Measurements from ENCODE around the gene LIG3. TPM values are rescaled to one million over a fixed set of nuclear protein-coding genes. Genes with fewer than 3 reads are reported as not detected.
"Not testable (repeated sequence)": the region's sequence is repeated elsewhere in the genome, so short reads cannot be mapped to it uniquely, and the experiment has no call there.

LIG3 gene
- total RNA-seq, 4 donors from 2014 or later: 25.0 to 36.3 (median 29.9) TPM

DNA sequence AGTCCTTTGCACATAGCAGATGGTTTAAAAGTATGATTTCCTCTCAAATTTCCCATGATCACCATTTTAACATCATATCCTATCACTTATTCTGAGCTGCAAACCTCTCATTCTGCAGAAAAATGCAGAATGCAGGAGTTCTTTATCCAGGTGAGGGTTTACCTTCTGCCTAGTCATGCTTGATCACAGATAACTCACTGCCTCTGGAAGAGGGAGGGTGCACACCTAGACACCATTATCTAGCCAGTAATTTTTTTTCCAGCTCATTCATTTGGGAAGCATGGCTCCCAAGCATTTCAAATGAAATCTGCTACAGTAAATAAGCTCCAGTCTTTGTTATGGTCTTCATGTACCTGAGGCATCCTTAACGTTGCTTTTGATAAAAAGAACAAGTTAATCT, 45.2 kb downstream of the LIG3 start:
- no peak for ATAC-seq
- Histone ChIP-seq H3K36me3 (peaks cover 0 to 33% of the 10 kb centered on the region in 2 donors), H3K27me3 (no peaks in the 10 kb centered on the region), H3K4me1 (peaks cover 0 to 27% (median 11%) of the 10 kb centered on the region in 3 donors), H3K4me3 (no peak overlapping the region), H3K9me3 (no peaks in the 10 kb centered on the region), H3K27ac (no peak overlapping the region)
- TF ChIP-seq EP300 (IDR thresholded peaks at IDR 0.05): no peak
- 100% methylated on average over 1 of the region's 1 CpG for WGBS, 2 donors (ENCODE audit: low coverage in 1 of 2)

DNA sequence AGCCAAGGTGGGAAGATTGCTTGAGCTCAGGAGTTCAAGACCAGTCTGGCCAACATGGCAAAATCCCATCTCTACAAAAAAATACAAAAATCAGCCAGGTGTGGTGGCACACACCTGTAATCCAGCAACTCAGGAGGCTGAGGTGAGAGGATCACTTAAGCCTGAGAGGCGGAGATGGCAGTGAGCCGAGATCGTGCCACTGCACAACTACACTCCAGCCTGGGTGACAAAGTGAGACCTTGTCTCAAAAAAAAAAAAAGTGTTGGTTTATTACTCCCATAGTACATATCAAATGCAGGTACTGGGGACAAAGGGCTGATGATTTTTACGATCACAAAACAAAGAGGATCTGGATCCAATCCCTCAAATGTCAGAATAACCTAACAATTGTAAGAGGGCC, 47.8 kb downstream of the LIG3 start:
- not testable (repeated sequence) for H3K4me3 ChIP-seq, H3K4me1 ChIP-seq, H3K27ac ChIP-seq, H3K9me3 ChIP-seq, H3K27me3 ChIP-seq, ATAC-seq
- WGBS, 2 donors (ENCODE audit: low coverage in 1 of 2): 74 to 97% methylated on average over 3 to 4 of the region's 4 CpGs
- peaks cover 0 to 25% of the 10 kb centered on the region in 2 donors for H3K36me3 ChIP-seq

DNA sequence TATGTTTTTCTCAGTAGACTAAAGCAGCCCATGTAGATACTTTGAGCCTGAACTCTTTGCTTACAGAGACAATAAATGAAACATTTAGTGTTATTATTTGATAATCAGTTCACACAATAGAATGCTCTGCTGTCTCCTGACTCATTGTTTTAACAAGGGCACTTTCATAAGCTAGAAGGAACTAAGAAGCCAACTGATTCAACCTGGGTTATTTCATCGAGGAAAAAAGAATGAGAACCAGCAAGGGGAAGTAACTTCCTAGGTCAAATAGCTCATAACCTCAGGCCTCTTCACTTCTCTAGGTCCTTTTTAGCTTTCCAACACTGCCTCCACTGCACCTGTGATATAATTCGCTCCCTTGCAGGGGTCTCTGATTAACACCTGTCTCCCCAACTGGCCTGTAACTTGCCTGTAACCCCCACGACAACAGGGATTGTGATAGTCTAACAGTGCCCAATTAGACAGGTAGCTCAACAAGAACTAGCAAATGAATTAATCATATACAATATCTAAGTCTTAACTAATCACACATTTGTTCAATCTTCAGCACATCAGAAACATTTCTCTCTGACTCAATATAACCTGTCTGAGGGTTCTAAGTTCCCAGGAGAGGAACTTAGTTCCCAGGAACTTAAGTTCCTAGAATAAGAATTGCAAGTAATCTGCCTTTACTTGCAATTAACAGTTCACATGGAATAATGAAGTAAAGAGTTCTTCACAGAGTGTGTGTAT, 48.4 kb downstream of the LIG3 start:
- Histone ChIP-seq H3K4me1 (no peaks in the 10 kb centered on the region), H3K27me3 (no peaks in the 10 kb centered on the region), H3K36me3 (peaks cover 0 to 25% of the 10 kb centered on the region in 2 donors), H3K4me3 (no peak overlapping the region), H3K27ac (no peak overlapping the region), H3K9me3 (no peaks in the 10 kb centered on the region)
- ATAC-seq: no peak
- 75 to 77% methylated on average over 3 of the region's 3 CpGs for WGBS, 2 donors (ENCODE audit: low coverage in 1 of 2)
- no peak for TF ChIP-seq EP300 (IDR thresholded peaks at IDR 0.05)
- TF ChIP-seq POLR2AphosphoS5 (IDR thresholded peaks at IDR 0.05): no peak
- TF ChIP-seq, protein P1, sequence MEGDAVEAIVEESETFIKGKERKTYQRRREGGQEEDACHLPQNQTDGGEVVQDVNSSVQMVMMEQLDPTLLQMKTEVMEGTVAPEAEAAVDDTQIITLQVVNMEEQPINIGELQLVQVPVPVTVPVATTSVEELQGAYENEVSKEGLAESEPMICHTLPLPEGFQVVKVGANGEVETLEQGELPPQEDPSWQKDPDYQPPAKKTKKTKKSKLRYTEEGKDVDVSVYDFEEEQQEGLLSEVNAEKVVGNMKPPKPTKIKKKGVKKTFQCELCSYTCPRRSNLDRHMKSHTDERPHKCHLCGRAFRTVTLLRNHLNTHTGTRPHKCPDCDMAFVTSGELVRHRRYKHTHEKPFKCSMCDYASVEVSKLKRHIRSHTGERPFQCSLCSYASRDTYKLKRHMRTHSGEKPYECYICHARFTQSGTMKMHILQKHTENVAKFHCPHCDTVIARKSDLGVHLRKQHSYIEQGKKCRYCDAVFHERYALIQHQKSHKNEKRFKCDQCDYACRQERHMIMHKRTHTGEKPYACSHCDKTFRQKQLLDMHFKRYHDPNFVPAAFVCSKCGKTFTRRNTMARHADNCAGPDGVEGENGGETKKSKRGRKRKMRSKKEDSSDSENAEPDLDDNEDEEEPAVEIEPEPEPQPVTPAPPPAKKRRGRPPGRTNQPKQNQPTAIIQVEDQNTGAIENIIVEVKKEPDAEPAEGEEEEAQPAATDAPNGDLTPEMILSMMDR (IDR thresholded peaks at IDR 0.05): no peak
- TF ChIP-seq POLR2A (IDR thresholded peaks at IDR 0.05): no peak

DNA sequence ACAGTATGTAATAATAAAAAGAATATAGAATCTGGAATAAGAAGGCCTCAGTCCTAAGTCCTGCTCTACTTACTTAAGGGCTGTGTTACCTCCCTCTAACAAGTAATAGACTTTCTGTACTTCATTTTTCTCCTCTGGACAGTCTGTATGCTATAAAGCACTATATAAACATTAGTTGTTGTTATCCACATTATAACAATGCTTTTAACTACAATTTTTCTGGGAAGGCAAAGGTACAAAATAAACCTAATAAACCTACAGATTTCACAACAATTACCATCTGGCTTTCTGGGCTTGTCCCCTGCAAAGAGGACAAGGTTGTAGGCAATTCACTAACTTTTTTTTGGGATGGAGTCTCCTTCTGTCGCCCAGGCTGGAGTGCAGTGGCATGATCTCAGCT, 50.5 kb downstream of the LIG3 start:
- no peaks in the 10 kb centered on the region for H3K9me3 ChIP-seq
- no peak overlapping the region for H3K27ac ChIP-seq
- H3K4me1 ChIP-seq: no peaks in the 10 kb centered on the region
- H3K27me3 ChIP-seq: no peaks in the 10 kb centered on the region
- no peak overlapping the region for H3K4me3 ChIP-seq
- H3K36me3 ChIP-seq: peaks cover 0 to 14% of the 10 kb centered on the region in 2 donors
- TF ChIP-seq EP300 (IDR thresholded peaks at IDR 0.05) (no peak), POLR2A (IDR thresholded peaks at IDR 0.05) (no peak), POLR2AphosphoS5 (IDR thresholded peaks at IDR 0.05) (no peak)
- TF ChIP-seq, protein P1 (IDR thresholded peaks at IDR 0.05): no peak
- 100% methylated on average over 1 of the region's 1 CpG; no CpG with 5 or more reads in 1 of the 2 donors for WGBS, 2 donors (ENCODE audit: low coverage in 1 of 2)
- ATAC-seq: no peak

DNA sequence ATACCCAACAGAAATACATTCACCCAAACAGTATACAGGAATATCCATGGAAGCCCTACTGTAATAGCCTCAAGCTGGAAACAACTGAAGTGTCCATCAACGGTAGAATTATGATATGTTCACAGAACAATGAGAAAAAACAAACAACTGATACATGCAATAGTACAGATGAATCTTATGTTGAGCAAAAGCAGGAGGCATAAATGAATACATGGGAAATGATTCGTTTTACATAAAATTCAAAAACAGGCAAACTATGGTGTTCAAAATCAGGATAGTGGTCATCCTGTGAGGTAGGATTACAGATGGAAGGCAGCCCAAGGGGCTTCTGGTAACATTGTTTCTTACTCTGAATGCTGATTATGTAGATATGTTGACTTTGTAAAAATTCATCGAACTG, 58.1 kb downstream of the LIG3 start:
- no peak for ATAC-seq
- WGBS, 2 donors (ENCODE audit: low coverage in 1 of 2): 87 to 92% methylated on average over 3 of the region's 3 CpGs
- H3K27me3 ChIP-seq: no peaks in the 10 kb centered on the region
- TF ChIP-seq, protein P1 (IDR thresholded peaks at IDR 0.05): no peak
- TF ChIP-seq POLR2A (IDR thresholded peaks at IDR 0.05) (no peak), EP300 (IDR thresholded peaks at IDR 0.05) (no peak), POLR2AphosphoS5 (IDR thresholded peaks at IDR 0.05) (no peak)
- no peak overlapping the region for H3K27ac ChIP-seq
- H3K36me3 ChIP-seq: peaks cover 0 to 5% of the 10 kb centered on the region in 2 donors
- no peaks in the 10 kb centered on the region for H3K9me3 ChIP-seq
- H3K4me3 ChIP-seq: no peak overlapping the region
- no peaks in the 10 kb centered on the region for H3K4me1 ChIP-seq

DNA sequence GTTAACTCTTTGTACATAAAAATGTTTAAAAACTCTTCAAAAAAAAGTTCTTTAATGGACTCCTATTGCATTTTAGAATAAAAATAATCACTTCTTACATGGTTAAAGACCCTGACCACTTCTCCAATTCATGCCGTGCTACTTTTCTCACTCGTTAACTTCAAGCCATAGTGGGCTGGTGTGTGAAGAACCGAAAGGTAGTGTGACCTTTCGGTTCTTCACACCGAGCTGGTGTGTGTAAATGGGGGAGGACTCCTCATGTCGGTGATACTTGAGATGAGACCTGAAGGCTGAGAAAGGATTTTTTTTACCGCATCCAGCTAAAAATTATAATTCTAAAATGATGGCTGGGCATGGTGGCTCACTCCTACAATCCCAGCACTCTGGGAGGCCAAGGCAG, 61.1 kb downstream of the LIG3 start:
- H3K36me3 ChIP-seq: no peaks in the 10 kb centered on the region
- no peak for ATAC-seq
- TF ChIP-seq POLR2A (IDR thresholded peaks at IDR 0.05) (no peak), POLR2AphosphoS5 (IDR thresholded peaks at IDR 0.05) (no peak), EP300 (IDR thresholded peaks at IDR 0.05) (no peak)
- TF ChIP-seq, protein P1 (IDR thresholded peaks at IDR 0.05): no peak
- no peak overlapping the region for H3K27ac ChIP-seq
- 87 to 91% methylated on average over 2 to 7 of the region's 7 CpGs for WGBS, 2 donors (ENCODE audit: low coverage in 1 of 2)
- H3K4me3 ChIP-seq: no peak overlapping the region
- no peaks in the 10 kb centered on the region for H3K27me3 ChIP-seq
- no peaks in the 10 kb centered on the region for H3K9me3 ChIP-seq
- no peaks in the 10 kb centered on the region for H3K4me1 ChIP-seq

Data from gastroesophageal sphincter (tissue), 4 donors.